ENCODE results near the gene NUP62.
"Not testable (repeated sequence)": the region's sequence is repeated elsewhere in the genome, so short reads cannot be mapped to it uniquely, and the experiment has no call there.

Gene NUP62

DNA sequence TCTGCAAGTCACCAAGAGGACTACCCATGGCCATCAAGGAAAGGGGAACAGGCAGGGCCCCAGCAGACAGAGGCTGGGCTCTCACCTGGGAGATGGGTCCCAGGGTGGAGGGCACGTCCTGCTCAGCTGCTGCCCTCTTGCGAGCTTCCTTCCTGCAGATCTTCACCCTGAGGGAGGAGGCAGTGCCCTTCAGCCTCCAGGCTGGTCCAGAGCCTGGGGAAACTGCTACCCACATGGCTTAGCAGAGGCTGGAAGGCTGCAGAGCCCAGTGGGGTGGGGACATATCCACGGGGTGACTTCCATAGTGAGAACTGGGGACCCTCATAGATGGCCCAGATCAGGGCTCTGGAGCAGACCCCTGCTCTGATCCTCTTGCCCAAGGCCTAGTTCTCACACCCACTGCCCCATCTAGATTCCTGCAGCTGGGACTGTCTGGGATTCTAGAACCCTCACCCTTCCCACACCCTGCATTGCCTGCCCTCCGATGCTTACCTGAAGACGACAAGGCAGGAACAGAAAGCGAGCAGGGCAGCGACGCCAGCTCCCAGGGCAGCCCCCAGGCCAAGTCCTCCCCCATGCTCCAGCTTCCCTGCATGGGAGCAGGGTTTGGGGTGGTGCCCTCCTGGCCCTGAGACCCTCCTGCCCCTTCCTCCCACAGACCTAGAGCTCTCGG, 22.6 kb upstream of the NUP62 start:
- DNase-seq = no peak

- DNase-seq = no peak
Observed at GRCh38 chr19:49950956-49951526, 21.7 kb upstream of the NUP62 start.

DNA sequence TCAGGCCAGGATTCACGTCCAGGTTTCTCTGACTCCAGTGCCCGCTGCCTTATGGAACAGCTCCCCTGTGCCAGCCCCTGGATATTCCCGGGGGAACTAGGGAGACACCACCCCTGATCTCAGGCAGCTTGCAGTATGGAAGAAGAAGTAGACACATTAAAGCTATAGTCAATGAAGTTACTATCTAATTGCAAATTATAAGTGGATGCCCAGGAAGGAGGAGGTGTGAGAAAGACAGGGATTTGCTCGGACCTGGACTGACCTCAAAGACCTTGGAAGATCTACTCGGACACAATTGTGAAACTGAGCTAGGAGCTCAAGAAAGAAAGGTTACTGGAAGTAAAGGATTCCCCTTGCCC, 21.3 kb upstream of the NUP62 start:
- DNase-seq = no peak

DNA sequence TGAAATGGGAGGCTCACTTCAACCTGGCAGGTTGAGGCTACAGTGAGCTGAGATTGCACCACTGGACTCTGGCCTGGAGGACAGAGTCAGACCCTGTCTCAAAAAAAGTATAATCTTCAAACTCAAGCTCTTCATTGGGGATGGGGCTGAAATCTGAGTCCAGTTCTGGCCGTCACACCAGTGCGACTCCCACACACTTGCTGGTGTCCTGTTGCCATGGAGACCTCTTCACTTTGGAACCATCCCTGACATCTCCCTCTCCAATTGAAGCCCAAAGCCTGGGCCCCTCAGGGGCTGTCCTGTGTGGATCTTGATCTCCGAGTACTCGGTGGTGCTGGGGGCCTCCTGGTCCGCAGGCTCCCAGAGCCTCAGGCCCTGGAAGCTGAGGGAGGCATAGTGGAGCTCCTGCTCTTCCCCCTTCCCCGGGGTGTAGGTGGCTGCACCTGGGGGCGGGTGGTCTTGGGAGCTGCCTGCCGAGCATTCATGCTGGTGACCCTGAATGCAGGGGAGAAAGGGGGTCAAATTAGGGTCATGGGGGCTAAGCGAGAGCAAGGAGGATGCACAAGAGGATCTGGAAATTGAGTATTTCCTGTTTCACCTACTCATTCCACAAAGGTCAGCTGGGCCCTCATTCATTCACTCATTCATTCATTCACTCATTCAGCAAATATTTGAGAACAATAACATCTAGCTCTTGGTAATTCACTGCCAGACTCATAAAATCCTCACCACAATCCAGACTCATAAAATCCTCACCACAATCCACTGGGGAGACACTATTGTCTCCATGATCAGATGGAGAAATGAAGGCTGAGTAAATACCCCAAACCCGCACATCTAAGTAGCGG, 20.7 kb upstream of the NUP62 start:
- no peak for DNase-seq

- DNase-seq = no peak
Observed at GRCh38 chr19:49946415-49946814, 17.1 kb upstream of the NUP62 start.

DNA sequence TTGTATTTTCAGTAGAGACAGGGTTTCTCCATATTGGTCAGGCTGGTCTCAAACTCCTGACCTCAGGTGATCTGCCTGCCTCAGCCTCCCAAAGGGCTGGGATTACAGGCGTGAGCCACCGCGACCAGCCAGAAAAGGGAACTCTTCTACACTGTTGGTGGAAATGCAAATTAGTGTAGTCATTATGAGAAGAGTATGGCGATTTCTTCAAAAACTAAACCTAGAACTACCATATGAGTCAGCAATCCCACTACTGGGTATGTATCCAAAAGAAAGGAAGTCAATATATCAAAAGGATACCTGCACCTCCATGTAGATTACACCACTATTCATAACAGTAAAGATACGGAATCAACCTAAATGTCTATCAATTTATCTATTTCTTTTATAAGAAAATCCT, 15.3 kb upstream of the NUP62 start:
- not testable (repeated sequence) for DNase-seq

DNA sequence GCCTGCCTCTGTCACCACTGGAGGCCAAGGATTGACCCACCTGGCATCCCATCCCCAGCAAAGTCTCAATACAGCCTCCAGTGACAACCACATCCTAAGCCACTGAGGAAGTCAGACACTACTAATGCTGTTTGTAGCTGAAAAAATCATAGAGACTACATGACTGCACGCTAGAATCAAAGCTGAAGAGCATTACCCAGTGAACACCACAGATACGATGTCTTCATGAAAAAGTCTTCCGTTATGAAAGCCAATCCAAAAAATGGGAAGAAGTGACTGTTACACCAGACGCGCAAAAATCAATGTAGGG, 11.1 kb upstream of the NUP62 start:
- no peak for DNase-seq

GRCh38 chr19:49939721-49940481, 10.6 kb upstream of the NUP62 start:
- DNase-seq = no peak

GRCh38 chr19:49938662-49939061, 9.4 kb upstream of the NUP62 start:
- no peak for DNase-seq

DNA sequence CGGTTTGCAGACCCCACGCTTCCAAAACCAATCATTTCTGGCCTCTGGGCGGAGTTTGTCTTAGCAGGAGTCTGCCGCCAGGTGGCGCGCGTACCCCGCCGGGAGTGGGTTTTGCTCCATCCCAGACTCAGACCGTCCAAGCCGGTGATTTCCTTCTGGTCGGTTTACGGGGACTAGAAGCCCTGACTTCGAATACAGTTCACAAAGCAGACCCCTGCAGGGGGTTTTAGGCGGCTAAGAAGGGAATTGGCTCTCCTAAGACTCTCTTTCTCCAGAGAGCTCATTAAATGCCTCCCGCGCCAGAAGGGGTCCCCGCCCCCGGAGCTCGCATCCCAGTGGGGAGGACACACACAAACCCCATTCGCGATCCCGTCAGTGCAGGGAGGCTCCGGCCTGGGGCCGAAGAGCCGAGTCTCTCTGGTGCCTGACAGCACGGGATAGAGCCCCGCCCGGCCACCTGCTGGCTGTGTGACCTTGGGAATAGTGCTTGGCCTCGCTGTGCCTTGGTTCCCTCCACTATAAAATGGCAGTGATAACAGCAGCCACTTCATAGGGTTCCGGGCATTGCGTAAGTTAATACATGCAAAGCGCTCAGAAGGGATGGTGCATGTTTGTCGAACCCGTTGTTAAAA, 8.6 kb upstream of the NUP62 start:
- DNase-seq = peak; percentile 57

- no peak for DNase-seq
Observed at GRCh38 chr19:49936549-49936948, 7.2 kb upstream of the NUP62 start.

- DNase-seq = no peak
Observed at GRCh38 chr19:49933643-49934042, 4.3 kb upstream of the NUP62 start.

DNA sequence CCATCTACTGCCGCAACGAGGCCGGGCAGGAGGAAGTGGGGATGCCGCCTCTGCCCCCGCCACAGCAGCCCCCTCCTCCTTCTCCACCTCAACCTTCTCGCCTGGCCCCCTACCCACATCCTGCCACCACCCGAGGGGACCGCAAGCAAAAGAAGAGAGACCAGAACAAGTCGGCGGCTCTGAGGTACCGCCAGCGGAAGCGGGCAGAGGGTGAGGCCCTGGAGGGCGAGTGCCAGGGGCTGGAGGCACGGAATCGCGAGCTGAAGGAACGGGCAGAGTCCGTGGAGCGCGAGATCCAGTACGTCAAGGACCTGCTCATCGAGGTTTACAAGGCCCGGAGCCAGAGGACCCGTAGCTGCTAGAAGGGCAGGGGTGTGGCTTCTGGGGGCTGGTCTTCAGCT, 3.4 kb upstream of the NUP62 start:
- no peak for DNase-seq

DNA sequence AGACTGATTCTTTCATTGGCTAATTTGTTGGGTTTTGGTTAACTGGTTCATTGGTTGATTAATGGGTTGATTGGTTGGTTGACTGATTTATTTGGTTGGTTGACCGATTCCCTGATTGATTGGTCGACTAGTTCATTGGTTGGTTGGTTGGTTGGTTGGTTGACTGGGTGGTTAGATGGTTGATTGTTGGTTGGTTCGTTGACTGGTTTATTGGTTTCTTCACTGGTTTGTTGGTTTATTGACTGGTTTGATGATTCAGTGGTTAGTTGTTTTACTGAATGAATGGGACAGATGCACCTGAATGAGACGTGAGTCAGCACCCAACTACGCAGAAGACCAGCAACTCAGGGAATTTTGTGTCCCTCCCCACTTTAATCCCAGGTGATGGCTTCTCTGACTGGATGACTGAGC, 2.7 kb upstream of the NUP62 start:
- DNase-seq = no peak

- DNase-seq = no peak
Observed at GRCh38 chr19:49931293-49932040, 2.2 kb upstream of the NUP62 start.

GRCh38 chr19:49930483-49931011, 1.2 kb upstream of the NUP62 start:
- no peak for DNase-seq

DNA sequence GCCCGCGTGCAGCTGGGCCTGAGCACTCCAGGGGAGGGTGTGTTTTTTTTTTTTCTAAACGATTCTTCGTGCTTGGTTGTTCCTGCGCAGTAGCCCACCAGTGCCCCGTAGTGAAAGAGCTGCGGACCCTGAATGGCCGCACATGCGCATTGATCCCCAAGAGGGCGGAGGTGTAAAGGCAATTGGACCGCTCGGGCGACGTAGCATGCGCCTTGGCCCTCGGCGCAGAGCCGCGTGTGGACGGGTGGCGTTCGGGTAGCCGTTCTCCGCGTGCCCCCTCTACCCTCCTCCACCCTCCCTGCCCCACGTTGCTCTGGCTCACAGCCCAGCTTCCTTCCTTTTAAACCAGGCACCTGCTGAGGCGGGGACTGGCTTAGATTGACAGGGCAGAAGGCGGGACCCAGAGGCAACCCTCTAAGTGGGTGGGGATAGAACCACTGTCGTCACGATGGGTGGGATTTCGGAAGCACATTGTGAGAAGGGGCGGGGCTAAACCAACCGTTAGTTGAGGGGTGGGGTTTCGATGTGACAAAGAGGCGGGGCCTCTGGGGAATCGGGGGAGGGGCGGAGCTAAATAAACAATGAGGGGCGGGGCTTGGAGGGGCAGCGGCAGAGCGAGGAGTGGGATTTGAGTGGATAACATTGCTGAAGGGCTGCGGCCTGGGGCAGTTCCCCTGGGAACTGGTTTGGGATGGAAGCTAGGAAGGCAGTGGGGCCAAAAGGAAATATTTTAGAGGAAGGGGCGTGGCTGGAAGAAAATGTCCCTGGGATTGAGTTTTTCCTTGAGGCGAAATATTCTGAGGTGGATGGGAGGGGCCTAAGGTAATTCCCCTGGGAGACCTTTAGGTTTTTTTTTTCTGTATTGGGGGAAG, 543 bp upstream of the NUP62 start:
- DNase-seq = peak; percentile 97

- DNase-seq = no peak
Observed at GRCh38 chr19:49927526-49928264, 1.6 kb downstream of the NUP62 start.

- DNase-seq = no peak
Observed at GRCh38 chr19:49926515-49926914, 2.8 kb downstream of the NUP62 start.

- no peak for DNase-seq
Observed at GRCh38 chr19:49925486-49925885, 3.8 kb downstream of the NUP62 start.

- DNase-seq = not testable (repeated sequence)
Observed at GRCh38 chr19:49924881-49925210, 4.5 kb downstream of the NUP62 start.
